NT2/D1 (cell line): ENCODE measurements around the gene ATXN1.
A peak's percentile ranks its signal among the peaks of the same experiment; 100 is the strongest.

Source experiments
- DNase-seq: peaks from one replicate; pipeline ENCODE4 v3.0.0-alpha.2; 2011; ENCODE audit warnings: low read depth, low spot score
- H3K27me3 ChIP-seq: 2 replicates; pipeline ENCODE4 v1.6.0; 2011; ENCODE audit warnings: mild to moderate bottlenecking; ENCODE audit not compliant: insufficient read length, insufficient read depth
- H3K36me3 ChIP-seq: 2 replicates; pipeline ENCODE4 v1.6.1; 2011; ENCODE audit warnings: mild to moderate bottlenecking, low read length, mixed read lengths; ENCODE audit not compliant: insufficient read depth, insufficient read length
- H3K4me1 ChIP-seq: 2 replicates; pipeline ENCODE4 v1.5.1; 2011; ENCODE audit not compliant: insufficient read depth, insufficient read length
- H3K4me3 ChIP-seq: 2 replicates; pipeline ENCODE4 v1.5.1; 2011; ENCODE audit warnings: low read depth; ENCODE audit not compliant: insufficient read length
- H3K9ac ChIP-seq: 2 replicates; pipeline ENCODE4 v1.6.0; 2011; ENCODE audit warnings: low read depth; ENCODE audit not compliant: insufficient read length
- H3K9me3 ChIP-seq: 2 replicates; pipeline ENCODE4 v1.5.1; 2011; ENCODE audit warnings: mild to moderate bottlenecking, low read length; ENCODE audit not compliant: insufficient read depth
- SUZ12 ChIP-seq: IDR thresholded peaks from 2 replicates; pipeline ENCODE4 v1.6.1; 2011; ENCODE audit not compliant: insufficient read length, insufficient read depth; ENCODE audit errors: extremely low read depth
- YY1 ChIP-seq: IDR thresholded peaks from 2 replicates; pipeline ENCODE4 v1.6.1; 2011; ENCODE audit not compliant: insufficient read length, insufficient read depth
- ZNF274 ChIP-seq: IDR thresholded peaks from 2 replicates; pipeline ENCODE4 v1.6.1; 2011; ENCODE audit warnings: mild to moderate bottlenecking, low read depth, low read length

The ATXN1 gene

DNA sequence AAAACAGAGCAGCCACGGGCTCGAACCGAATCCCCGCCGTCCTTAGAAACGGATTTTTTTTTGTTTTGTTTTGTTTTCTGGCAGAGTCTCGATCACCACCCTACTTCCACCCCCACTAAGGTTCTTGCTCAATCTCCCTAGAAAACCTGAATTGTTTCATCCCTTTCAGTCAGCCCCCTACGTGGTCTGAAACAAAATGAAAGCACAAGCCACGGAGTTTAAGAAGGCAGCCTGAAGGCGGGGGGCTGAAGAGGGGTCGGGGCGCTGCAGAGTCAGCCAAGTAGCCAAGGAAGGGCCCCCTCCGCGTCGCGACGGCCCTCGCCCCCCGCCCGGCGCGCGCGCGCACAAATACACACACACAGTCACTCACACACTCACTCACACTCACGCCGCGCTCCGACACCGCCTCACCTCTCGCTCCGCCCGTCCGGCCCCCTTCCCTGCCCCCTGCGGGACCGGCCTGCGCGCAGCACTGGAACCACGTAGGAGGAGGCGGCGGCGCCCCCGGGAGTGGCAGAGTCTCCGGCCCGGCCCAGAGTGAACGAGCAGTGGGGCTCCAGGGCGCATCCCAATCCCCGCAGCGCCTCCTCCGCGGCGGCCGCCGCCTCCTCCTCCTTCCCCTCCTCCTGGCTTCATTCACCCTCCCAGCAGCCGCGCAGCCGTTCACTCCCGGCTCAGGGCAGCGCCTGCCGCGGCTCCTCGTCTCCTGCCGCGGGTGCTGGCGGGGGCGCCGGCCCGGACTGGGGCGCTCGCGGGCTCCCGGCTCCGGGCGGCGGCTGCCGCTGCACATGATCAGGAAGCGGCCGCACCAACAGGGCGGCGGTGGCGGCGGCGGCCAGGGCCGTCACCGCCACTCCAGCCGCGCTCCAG, 1.4 kb downstream of the ATXN1 start:
- Histone ChIP-seq H3K9me3 (no peaks in the 10 kb centered on the region), H3K4me3 (peak overlapping the region; percentile 61), H3K36me3 (no peaks in the 10 kb centered on the region), H3K9ac (peak overlapping the region; percentile 80), H3K27me3 (peaks cover 3% of the 10 kb centered on the region), H3K4me1 (no peaks in the 10 kb centered on the region)
- TF ChIP-seq SUZ12 (no peak), ZNF274 (no peak), YY1 (no peak)
- no peak for DNase-seq

DNA sequence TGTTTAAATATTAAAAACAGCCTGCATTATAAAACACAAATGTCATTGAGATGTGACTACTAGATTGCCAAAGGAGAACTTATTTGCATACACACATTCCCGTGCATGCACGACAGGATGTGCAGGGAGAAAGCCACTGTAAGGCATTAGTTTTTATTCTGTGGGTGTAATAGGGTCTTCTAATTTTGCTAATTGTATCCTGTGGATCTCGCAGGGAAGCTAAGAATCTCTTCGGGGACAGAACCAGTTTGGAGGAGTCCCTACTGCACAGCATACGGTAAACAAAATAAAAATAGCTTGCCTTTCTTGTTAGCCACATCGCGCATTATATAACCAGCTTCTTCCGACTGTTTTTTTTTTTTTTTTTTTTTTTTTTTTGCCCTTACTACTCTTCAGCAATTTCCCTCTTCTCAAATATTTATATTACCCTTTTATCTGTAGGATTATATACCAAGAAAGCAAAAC, 2.0 kb downstream of the ATXN1 start:
- peak overlapping the region; percentile 61 for H3K4me3 ChIP-seq
- no peak for DNase-seq
- H3K9me3 ChIP-seq, result no peaks in the 10 kb centered on the region
- TF ChIP-seq ZNF274 (no peak), SUZ12 (no peak), YY1 (no peak)
- peak overlapping the region; percentile 80 for H3K9ac ChIP-seq
- H3K4me1 ChIP-seq, result no peaks in the 10 kb centered on the region
- peaks cover 3% of the 10 kb centered on the region for H3K27me3 ChIP-seq
- no peaks in the 10 kb centered on the region for H3K36me3 ChIP-seq

DNA sequence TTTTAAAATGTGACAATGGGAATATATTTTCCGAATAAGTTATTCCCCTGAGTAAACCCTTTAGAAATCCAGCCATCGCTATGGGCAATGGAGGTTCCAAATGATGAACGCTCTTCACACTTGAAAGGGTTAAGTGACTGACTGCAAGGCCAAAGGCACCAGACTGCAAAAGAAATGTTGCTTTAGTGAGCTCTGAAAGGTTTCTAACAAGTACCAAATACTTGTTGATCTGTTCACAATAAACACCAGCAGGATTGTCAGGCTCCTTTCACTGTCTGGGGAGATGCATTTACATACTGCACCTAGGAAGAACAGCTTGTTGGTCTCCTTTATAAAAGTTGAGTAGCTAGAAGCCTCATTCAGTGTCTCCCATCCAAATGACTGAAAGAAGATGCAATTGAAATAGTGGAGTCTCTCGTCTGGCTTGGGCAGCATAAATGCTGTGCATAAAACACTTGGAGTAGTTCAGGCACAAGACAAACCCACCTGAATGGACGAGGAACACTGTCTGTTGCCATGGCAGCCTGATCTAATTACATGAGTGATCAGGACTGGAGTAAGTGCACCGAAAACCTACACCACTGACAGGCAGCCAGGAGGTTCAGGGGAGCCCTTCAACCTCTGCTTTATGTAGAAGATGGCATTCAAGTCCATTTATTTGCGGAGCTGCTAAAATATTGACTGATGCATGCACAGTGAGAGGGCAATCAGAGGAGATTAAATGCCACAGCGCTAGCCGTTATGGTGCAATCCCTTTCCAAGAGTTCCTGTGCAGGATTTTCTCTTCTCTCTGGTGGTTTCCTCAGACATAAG, 2.9 kb downstream of the ATXN1 start:
- no peak overlapping the region for H3K9ac ChIP-seq
- no peaks in the 10 kb centered on the region for H3K9me3 ChIP-seq
- TF ChIP-seq ZNF274, result no peak
- TF ChIP-seq YY1, result no peak
- TF ChIP-seq SUZ12, result no peak
- DNase-seq, result no peak
- H3K36me3 ChIP-seq, result no peaks in the 10 kb centered on the region
- H3K4me3 ChIP-seq, result no peak overlapping the region
- H3K4me1 ChIP-seq, result no peaks in the 10 kb centered on the region
- H3K27me3 ChIP-seq, result peaks cover 3% of the 10 kb centered on the region

DNA sequence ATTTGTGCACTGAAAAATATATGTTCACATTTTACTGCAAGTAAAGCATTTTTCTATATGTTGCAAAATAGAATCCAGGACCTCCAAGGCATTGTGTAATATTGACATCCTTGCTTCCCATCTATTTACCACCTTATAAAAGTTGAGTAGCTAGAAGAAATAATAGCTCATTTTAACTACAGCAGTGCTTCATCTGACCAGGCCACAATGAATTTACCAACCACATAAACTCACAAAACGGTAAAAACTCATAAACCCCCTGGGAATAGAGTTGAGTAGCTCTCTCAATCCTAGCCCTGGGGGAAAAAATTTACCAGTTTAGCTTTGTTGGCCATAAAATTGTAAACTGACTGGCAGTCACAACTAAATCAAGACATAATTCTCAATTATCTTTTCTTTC, 3.9 kb downstream of the ATXN1 start:
- H3K27me3 ChIP-seq, result peaks cover 3% of the 10 kb centered on the region
- no peak for DNase-seq
- H3K9ac ChIP-seq, result no peak overlapping the region
- no peaks in the 10 kb centered on the region for H3K4me1 ChIP-seq
- no peaks in the 10 kb centered on the region for H3K36me3 ChIP-seq
- no peaks in the 10 kb centered on the region for H3K9me3 ChIP-seq
- TF ChIP-seq SUZ12 (no peak), ZNF274 (no peak), YY1 (no peak)
- H3K4me3 ChIP-seq, result no peak overlapping the region

DNA sequence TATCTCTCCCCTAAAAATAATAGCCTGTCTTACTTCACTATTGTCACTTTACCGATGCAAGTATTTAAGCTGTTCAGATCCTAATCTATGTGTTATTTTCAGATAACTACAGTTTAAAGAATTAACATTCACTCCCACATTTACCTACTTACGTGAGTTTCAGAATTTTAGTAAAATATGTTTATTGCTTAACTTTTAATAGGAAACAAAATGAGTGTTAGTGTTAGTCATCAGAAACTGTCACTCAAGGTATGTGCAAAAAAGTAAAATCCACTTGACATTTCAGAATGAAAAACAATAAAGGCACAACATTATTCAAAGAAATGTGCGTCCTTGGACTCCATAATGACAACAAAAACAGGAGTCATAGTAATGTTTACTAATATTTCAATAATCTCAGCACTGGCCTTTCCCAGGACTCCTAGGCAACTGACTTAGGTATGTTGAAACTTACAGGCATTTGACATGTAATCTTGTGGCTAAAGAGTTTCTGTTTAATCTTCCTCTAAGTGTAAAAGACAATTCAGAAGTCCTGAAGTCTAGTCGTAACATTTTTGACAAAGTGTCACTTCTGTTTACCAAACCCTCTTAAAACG, 4.5 kb downstream of the ATXN1 start:
- no peaks in the 10 kb centered on the region for H3K9me3 ChIP-seq
- no peak for DNase-seq
- no peak overlapping the region for H3K9ac ChIP-seq
- no peaks in the 10 kb centered on the region for H3K36me3 ChIP-seq
- no peaks in the 10 kb centered on the region for H3K4me1 ChIP-seq
- H3K4me3 ChIP-seq, result no peak overlapping the region
- TF ChIP-seq YY1 (no peak), ZNF274 (no peak), SUZ12 (no peak)
- H3K27me3 ChIP-seq, result peaks cover 3% of the 10 kb centered on the region

DNA sequence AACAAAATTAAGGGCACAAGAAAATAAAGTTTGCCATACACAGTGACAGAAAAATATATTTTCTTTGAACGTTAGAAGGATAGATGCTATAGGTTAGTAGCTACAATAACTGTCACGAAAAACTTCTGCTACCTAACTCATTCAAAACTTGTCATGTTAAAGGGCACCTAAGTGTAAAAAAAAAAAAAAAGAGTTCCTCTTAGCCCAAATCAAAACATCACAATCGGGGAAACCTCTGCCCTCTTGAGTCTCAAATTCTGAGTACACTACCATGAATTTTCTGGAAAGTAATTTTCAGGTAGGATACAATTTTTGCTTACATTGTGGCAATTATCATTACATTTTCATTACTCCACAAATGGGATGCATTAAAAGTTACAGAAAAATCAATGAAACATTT, 5.7 kb downstream of the ATXN1 start:
- no peak for TF ChIP-seq SUZ12
- H3K4me1 ChIP-seq, result no peaks in the 10 kb centered on the region

DNA sequence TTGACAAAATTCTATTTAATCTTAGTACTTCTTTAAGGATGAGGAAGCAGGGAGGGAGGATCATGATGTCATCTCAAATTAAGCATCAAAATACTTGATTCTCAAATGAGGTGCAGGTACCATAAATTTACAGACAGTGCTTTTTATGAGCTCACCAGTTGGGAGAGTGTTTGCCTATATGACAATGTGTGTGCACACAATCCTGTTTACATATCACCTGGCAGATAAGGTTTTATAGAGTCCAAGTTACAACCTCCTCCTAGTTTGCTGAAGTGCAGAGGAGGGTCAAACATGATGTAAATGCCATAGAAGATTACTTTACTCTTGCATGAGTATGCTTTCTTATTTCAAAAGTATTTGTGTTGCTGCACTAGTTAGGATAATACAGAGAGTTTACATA, 6.4 kb downstream of the ATXN1 start:
- Histone ChIP-seq H3K4me3 (no peak overlapping the region), H3K9me3 (no peaks in the 10 kb centered on the region), H3K27me3 (peaks cover 3% of the 10 kb centered on the region), H3K36me3 (peaks cover under 1% of the 10 kb centered on the region), H3K4me1 (no peaks in the 10 kb centered on the region), H3K9ac (no peak overlapping the region)
- DNase-seq, result no peak
- TF ChIP-seq ZNF274 (no peak), YY1 (no peak), SUZ12 (no peak)

More for the DNA sequence above, 5.7 kb downstream of the ATXN1 start:
- H3K4me3 ChIP-seq, result no peak overlapping the region
- no peaks in the 10 kb centered on the region for H3K36me3 ChIP-seq
- no peak for DNase-seq
- H3K27me3 ChIP-seq, result peaks cover 3% of the 10 kb centered on the region
- no peaks in the 10 kb centered on the region for H3K9me3 ChIP-seq
- no peak overlapping the region for H3K9ac ChIP-seq
